Nephron progenitor cell (in vitro differentiated cells): ENCODE measurements around the gene ACSM5.

ENCODE experiments used
- DNase-seq: peaks from one replicate; pipeline ENCODE4 v3.0.0; 2021
- H3K27ac Mint-ChIP-seq: 2 replicates; pipeline ENCODE4 v1.8.0; 2021; ENCODE audit warnings: mild to moderate bottlenecking, moderate library complexity, mixed read lengths
- H3K27me3 Mint-ChIP-seq: 2 replicates; pipeline ENCODE4 v1.8.0; 2021; ENCODE audit warnings: mild to moderate bottlenecking, low read depth, mixed read lengths; ENCODE audit not compliant: poor library complexity
- H3K36me3 Mint-ChIP-seq: 2 replicates; pipeline ENCODE4 v1.8.0; 2021; ENCODE audit warnings: low read depth, mixed read lengths
- H3K4me1 Mint-ChIP-seq: 2 replicates; pipeline ENCODE4 v1.8.0; 2021; ENCODE audit warnings: mixed read lengths
- H3K4me3 Mint-ChIP-seq: 2 replicates; pipeline ENCODE4 v1.8.0; 2021; ENCODE audit warnings: mild to moderate bottlenecking, moderate library complexity, mixed read lengths
- H3K9me3 Mint-ChIP-seq: 2 replicates; pipeline ENCODE4 v1.8.0; 2021; ENCODE audit warnings: mild to moderate bottlenecking, moderate library complexity, mixed read lengths
- CTCF ChIP-seq: fragments of 200-600 bp; sonication (generic); IDR thresholded peaks from 2 replicates; pipeline ENCODE4 v1.5.0; 2021; ENCODE audit warnings: antibody characterized with exemption

Gene ACSM5

DNA sequence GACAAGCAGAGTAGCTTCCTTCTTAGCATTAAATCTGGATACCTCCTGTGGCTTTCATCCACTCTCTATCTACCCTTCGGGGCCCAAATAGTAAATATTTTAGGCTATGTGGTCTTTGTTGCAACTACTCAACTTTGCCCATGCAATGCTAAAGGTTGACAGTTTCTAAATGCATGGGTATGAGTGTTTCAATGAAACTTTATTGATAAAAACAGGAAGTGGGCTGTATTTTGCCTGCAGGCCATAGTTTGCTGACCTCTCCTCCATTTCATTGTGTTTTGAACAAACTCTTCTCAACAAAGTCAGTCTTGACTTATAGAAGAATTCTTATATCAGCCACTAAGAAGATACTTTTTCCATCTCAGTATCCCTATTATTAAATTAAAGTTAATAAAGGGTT is 76.1 kb downstream of the ACSM5 start:
- Mint-ChIP-seq H3K4me1 (no peaks in the 10 kb centered on the region), H3K36me3 (no peaks in the 10 kb centered on the region), H3K9me3 (peaks cover 4% of the 10 kb centered on the region), H3K4me3 (no peak overlapping the region), H3K27ac (no peak overlapping the region), H3K27me3 (peaks cover 20% of the 10 kb centered on the region)
- no peak for TF ChIP-seq CTCF
- no peak for DNase-seq
